SU-DHL-6 (cell line): ENCODE data around the gene GNAI2.

Experiments used
- EZH2phosphoT487 ChIP-seq: fragments of 200-600 bp; sonication (generic), shearing (Covaris generic); conservative IDR thresholded peaks from 2 replicates; pipeline ENCODE4 v1.6.1; 2018; ENCODE audit warnings: mild to moderate bottlenecking, antibody characterized with exemption, low read length, moderate library complexity, mixed read lengths
- TF ChIP-seq, protein P1 (sequence below): fragments of 200-600 bp; sonication (generic); IDR thresholded peaks from one replicate; pipeline ENCODE4 v1.5.1; 2017; ENCODE audit warnings: antibody characterized with exemption, mild to moderate bottlenecking, low read length, moderate library complexity; ENCODE audit not compliant: insufficient read depth, poor library complexity, severe bottlenecking

DNA sequence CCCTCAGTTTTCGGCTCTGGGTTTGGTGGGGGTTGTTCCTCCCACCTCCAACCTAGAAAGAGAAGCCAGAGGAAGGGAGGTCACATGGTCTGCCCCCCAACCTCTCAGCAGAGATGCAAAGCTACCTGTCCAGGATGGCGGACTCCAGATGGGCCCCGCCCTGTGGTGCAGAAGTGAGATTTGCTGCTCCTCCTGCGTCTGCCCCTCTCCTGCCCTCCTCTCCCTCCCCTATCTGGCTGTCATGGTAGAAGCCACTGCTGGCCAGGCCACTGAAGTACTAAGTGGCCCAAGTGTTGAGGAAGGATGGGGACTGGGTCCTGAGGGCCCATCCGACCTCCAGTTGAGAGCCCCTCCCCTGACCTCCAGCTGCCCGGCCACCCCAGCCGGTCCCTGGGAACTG is 30.8 kb downstream of the GNAI2 start:
- TF ChIP-seq EZH2phosphoT487, result no peak
- TF ChIP-seq, protein P1, sequence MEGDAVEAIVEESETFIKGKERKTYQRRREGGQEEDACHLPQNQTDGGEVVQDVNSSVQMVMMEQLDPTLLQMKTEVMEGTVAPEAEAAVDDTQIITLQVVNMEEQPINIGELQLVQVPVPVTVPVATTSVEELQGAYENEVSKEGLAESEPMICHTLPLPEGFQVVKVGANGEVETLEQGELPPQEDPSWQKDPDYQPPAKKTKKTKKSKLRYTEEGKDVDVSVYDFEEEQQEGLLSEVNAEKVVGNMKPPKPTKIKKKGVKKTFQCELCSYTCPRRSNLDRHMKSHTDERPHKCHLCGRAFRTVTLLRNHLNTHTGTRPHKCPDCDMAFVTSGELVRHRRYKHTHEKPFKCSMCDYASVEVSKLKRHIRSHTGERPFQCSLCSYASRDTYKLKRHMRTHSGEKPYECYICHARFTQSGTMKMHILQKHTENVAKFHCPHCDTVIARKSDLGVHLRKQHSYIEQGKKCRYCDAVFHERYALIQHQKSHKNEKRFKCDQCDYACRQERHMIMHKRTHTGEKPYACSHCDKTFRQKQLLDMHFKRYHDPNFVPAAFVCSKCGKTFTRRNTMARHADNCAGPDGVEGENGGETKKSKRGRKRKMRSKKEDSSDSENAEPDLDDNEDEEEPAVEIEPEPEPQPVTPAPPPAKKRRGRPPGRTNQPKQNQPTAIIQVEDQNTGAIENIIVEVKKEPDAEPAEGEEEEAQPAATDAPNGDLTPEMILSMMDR, result no peak
